H1 (cell line): ENCODE data around the gene ZNF3. TPM values are rescaled to one million over a fixed set of nuclear protein-coding genes. Genes with fewer than 3 reads are reported as not detected.

Source experiments
- ATF2 ChIP-seq: IDR thresholded peaks from 2 replicates; pipeline ENCODE4 v1.6.1; 2012; ENCODE audit warnings: low read length, inconsistent platforms
- BRCA1 ChIP-seq: IDR thresholded peaks from 2 replicates; pipeline ENCODE4 v1.6.1; 2012; ENCODE audit warnings: low read depth, low read length, improper control_type of control experiment
- EGR1 ChIP-seq: IDR thresholded peaks from 2 replicates; pipeline ENCODE4 v1.6.1; 2011; ENCODE audit warnings: low read depth, low read length, borderline replicate concordance
- HDAC6 ChIP-seq: IDR thresholded peaks from one replicate; pipeline ENCODE4 v1.7.1; 2012; ENCODE audit warnings: low read depth, mild to moderate bottlenecking, inconsistent platforms, low read length, moderate library complexity
- POLR2A ChIP-seq, 2 experiments: IDR thresholded peaks; 1 replicate in 1 of 2; 2 replicates in 1 of 2; pipeline ENCODE4 v1.6.1; 2011; ENCODE audit warnings: low read depth in 2 of 2, low read length in 2 of 2, mild to moderate bottlenecking in 2 of 2; ENCODE audit errors: control extremely low read depth in 1 of 2
- SP2 ChIP-seq: IDR thresholded peaks from 2 replicates; pipeline ENCODE4 v1.6.1; 2012; ENCODE audit warnings: mild to moderate bottlenecking, low read length, inconsistent platforms
- polyA plus RNA-seq, 7 experiments: library from polyadenylated mRNA; depleted of rRNA in 3 of 7; stranded (reverse) in 5 of 7; unstranded in 2 of 7; fragments of >200 nt in 5 of 7; fragments of 200-250 nt in 2 of 7; gene quantifications; 1 replicate in 5 of 7; 2 replicates in 1 of 7; 4 replicates in 1 of 7; pipeline versions ENCODE4 v1.2.1 to v1.2.3, GENCODE V29; 2011 to 2013; ENCODE audit warnings: missing spikeins in 2 of 7, mixed read lengths in 2 of 7
- total RNA-seq: library from RNA; stranded (reverse); fragmentation: NEBNext Ultra II Directional; extraction: Animal tissue kit (Norgen Biotek cat#: 25700); gene quantifications from 2 replicates; pipeline ENCODE4 v1.2.1, GENCODE V29; 2021

ZNF3 gene
- total and polyA plus RNA-seq, 2 of the 8 experiments (the other 6 are each of a cell fraction or from before 2014, with no cell fraction given) = 26.9 to 49.1 TPM

DNA sequence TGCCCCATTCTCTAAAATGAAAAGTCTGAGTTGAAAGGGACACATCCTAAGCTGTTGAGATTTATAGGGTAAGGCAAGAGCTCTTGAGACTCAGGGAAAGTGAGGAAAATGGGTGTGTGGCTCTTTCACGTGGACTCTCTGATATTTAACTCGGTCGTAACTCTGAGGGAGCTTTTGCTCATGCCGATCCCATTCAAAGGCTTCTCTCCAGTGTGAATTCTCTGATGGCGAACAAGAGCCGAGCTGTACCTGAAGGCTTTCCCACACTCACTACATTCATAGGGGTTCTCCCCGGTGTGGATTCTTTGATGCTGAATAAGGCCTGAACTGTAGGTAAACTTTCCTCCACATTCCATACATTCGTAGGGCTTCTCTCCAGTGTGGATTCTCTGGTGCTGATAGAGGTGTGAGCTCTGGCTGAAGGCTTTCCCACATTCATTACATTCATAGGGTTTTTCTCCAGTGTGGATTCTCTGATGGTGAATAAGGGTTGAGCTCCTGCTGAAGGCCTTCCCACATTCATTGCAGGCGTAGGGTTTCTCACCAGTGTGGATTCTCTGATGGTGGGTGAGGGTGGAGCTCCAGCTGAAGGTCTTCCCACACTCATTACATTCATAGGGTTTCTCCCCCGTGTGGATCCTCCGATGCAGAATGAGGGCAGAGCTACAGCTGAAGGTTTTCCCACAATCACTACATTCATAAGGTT is 10.4 kb downstream of the ZNF3 start (continued):
- TF ChIP-seq ATF2 (peak; percentile 66; the same call in 1 of the 2 replicates), SP2 (no peak), EGR1 (no peak), POLR2A (IDR thresholded peaks at IDR 0.05; ENCODE audit: control extremely low read depth in 1 of 2, low read depth in 2 of 2, low read length in 2 of 2) (peak; percentile 22 to 50), HDAC6 (peak; percentile 15), BRCA1 (no peak)
